ENCODE data around the gene PIP5K1C. TPM values are rescaled to one million over a fixed set of nuclear protein-coding genes. Genes with fewer than 3 reads are reported as not detected.

Gene PIP5K1C
- polyA plus RNA-seq, 1 donor (not counting 4 experiments of a cell fraction or from before 2014, with no cell fraction given): 3.6 TPM

- no peaks in the 10 kb centered on the region for H3K79me2 ChIP-seq (ENCODE audit: control insufficient read depth, insufficient read depth, low read length)
Observed at GRCh38 chr19:3669082-3669946, 31.0 kb downstream of the PIP5K1C start.

GRCh38 chr19:3668331-3669081 is 31.8 kb downstream of the PIP5K1C start:
- Histone ChIP-seq H3K4me3 (ENCODE audit: control insufficient read depth in 2 of 3, extremely low read depth in 1 of 3, insufficient read depth in 2 of 3, low read depth in 1 of 3, low read length in 3 of 3) (no peak overlapping the region), H3K36me3 (ENCODE audit: control insufficient read depth in 2 of 2, extremely low read depth in 1 of 2, insufficient read depth in 2 of 2, low read length in 2 of 2) (peaks cover 4 to 9% of the 10 kb centered on the region in 2 experiments), H3K79me2 (ENCODE audit: control insufficient read depth, insufficient read depth, low read length) (no peaks in the 10 kb centered on the region), H4K20me1 (ENCODE audit: control insufficient read depth, extremely low read depth, insufficient read depth, low read length) (peaks cover 13% of the 10 kb centered on the region), H3K27ac (ENCODE audit: control insufficient read depth, insufficient read depth, low read length) (no peak overlapping the region), H3K27me3 (ENCODE audit: control insufficient read depth, extremely low read depth, insufficient read depth, low read length) (no peaks in the 10 kb centered on the region), H3K9me1 (ENCODE audit: control insufficient read depth, extremely low read depth, insufficient read depth, low read length) (no peaks in the 10 kb centered on the region), H3K4me2 (ENCODE audit: control insufficient read depth, extremely low read depth, insufficient read depth, low read depth, low read length) (no peak overlapping the region), H3K4me1 (ENCODE audit: control insufficient read depth, extremely low read depth, insufficient read depth, low read length) (peaks cover 7% of the 10 kb centered on the region), H2AFZ (ENCODE audit: control insufficient read depth, low read length) (no peak overlapping the region), H3K9ac (ENCODE audit: control insufficient read depth, extremely low read depth, insufficient read depth, low read length) (no peak overlapping the region), H3K9me3 (ENCODE audit: control insufficient read depth, low read depth, low read length) (no peaks in the 10 kb centered on the region)
- FAIRE-seq: no peak
- DNase-seq (ENCODE audit: low read depth, low spot score): no peak
- TF ChIP-seq CTCF (optimal IDR thresholded peaks at IDR 0.05 in 1 of 3, IDR thresholded peaks at IDR 0.05 in 1 of 3, conservative IDR thresholded peaks at IDR 0.05 in 1 of 3; ENCODE audit: extremely low read depth in 1 of 3, insufficient read depth in 2 of 3, low read length in 3 of 3) (no peak), EZH2 (IDR thresholded peaks at IDR 0.05; ENCODE audit: low read length) (no peak)
- dilution Hi-C loops (cut with MboI; ENCODE audit: extremely low pct_ligation_motif_present, low sequenced_read_pairs): no loop called here

More at GRCh38 chr19:3669082-3669946, 31.0 kb downstream of the PIP5K1C start:
- dilution Hi-C loops (cut with MboI; ENCODE audit: extremely low pct_ligation_motif_present, low sequenced_read_pairs): no loop called here
- no peaks in the 10 kb centered on the region for H3K27me3 ChIP-seq (ENCODE audit: control insufficient read depth, extremely low read depth, insufficient read depth, low read length)
- TF ChIP-seq EZH2 (IDR thresholded peaks at IDR 0.05; ENCODE audit: low read length) (no peak), CTCF (optimal IDR thresholded peaks at IDR 0.05 in 1 of 3, IDR thresholded peaks at IDR 0.05 in 1 of 3, conservative IDR thresholded peaks at IDR 0.05 in 1 of 3; ENCODE audit: extremely low read depth in 1 of 3, insufficient read depth in 2 of 3, low read length in 3 of 3) (no peak)
- FAIRE-seq (no peak), DNase-seq (ENCODE audit: low read depth, low spot score) (no peak)
- peaks cover 7% of the 10 kb centered on the region for H3K4me1 ChIP-seq (ENCODE audit: control insufficient read depth, extremely low read depth, insufficient read depth, low read length)
- H3K4me2 ChIP-seq (ENCODE audit: control insufficient read depth, extremely low read depth, insufficient read depth, low read depth, low read length): no peak overlapping the region
- H3K4me3 ChIP-seq (ENCODE audit: control insufficient read depth in 2 of 3, extremely low read depth in 1 of 3, insufficient read depth in 2 of 3, low read depth in 1 of 3, low read length in 3 of 3): no peak overlapping the region
- H3K9ac ChIP-seq (ENCODE audit: control insufficient read depth, extremely low read depth, insufficient read depth, low read length): no peak overlapping the region
- H3K27ac ChIP-seq (ENCODE audit: control insufficient read depth, insufficient read depth, low read length): no peak overlapping the region
- H4K20me1 ChIP-seq (ENCODE audit: control insufficient read depth, extremely low read depth, insufficient read depth, low read length): peaks cover 17% of the 10 kb centered on the region
- no peak overlapping the region for H2AFZ ChIP-seq (ENCODE audit: control insufficient read depth, low read length)
- no peaks in the 10 kb centered on the region for H3K9me3 ChIP-seq (ENCODE audit: control insufficient read depth, low read depth, low read length)
- no peaks in the 10 kb centered on the region for H3K9me1 ChIP-seq (ENCODE audit: control insufficient read depth, extremely low read depth, insufficient read depth, low read length)
- peaks cover 0 to 4% of the 10 kb centered on the region in 2 experiments for H3K36me3 ChIP-seq (ENCODE audit: control insufficient read depth in 2 of 2, extremely low read depth in 1 of 2, insufficient read depth in 2 of 2, low read length in 2 of 2)

Data from keratinocyte (primary cell).